ENCODE results near the gene SOS2.

SOS2 gene

DNA sequence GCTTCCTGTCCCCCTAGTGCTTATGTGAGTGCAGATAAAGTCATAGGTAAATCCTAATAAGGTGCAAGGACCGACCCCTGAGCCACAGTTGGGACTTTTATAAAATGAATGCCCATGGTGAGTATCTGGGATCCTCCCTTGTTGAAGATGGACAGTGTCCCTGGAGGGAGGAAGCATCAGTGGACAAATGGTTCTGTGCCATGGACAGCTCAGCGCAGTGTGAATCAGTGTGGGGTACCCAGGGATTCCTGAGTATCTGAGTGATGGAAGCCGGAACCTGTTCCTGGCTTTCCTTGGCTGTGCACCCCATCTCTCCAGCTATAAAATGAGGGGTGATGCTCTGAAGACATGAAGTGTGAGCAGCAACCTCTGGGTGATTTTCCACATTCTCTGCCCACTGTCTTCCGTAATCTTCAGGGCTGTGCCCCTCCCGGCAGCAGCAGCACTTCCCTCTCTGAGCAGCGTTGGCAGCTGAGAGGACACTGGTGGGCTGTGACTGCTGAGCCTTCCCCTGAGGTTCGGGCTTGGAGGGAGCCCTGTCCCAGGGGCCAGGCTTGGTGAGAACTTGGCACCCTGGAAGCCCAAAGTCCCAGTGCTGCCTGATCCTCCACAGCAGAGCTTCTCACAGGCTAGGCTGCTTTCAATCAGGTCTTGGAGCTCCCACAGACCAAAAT, 140.0 kb downstream of the SOS2 start:
- Histone ChIP-seq H3K4me1 (ENCODE audit: control insufficient read depth, low read length) (peaks cover 22% of the 10 kb centered on the region), H3K79me2 (ENCODE audit: control insufficient read depth, low read length) (no peaks in the 10 kb centered on the region), H3K9me2 (replicated peaks; ENCODE audit: control insufficient read depth, low read length) (no peaks in the 10 kb centered on the region), H3F3A (ENCODE audit: control insufficient read depth, insufficient read depth) (no peaks in the 10 kb centered on the region), H4K20me1 (ENCODE audit: control insufficient read depth, insufficient read depth, low read depth, low read length) (no peaks in the 10 kb centered on the region), H3K4me3 (ENCODE audit: low read length) (no peak overlapping the region), H3K27me3 (ENCODE audit: control insufficient read depth, low read length) (no peaks in the 10 kb centered on the region), H3K4me2 (ENCODE audit: low read length) (no peak overlapping the region), H3K36me3 (ENCODE audit: control insufficient read depth, low read length) (no peaks in the 10 kb centered on the region), H3K27ac (ENCODE audit: low read depth, low read length) (no peak overlapping the region), H3K9me3 (ENCODE audit: control insufficient read depth, insufficient read depth, low read length) (no peaks in the 10 kb centered on the region)
- TF ChIP-seq EZH2phosphoT487 (IDR thresholded peaks at IDR 0.05; ENCODE audit: borderline replicate concordance, low read length): no peak
- TF ChIP-seq, protein P1, sequence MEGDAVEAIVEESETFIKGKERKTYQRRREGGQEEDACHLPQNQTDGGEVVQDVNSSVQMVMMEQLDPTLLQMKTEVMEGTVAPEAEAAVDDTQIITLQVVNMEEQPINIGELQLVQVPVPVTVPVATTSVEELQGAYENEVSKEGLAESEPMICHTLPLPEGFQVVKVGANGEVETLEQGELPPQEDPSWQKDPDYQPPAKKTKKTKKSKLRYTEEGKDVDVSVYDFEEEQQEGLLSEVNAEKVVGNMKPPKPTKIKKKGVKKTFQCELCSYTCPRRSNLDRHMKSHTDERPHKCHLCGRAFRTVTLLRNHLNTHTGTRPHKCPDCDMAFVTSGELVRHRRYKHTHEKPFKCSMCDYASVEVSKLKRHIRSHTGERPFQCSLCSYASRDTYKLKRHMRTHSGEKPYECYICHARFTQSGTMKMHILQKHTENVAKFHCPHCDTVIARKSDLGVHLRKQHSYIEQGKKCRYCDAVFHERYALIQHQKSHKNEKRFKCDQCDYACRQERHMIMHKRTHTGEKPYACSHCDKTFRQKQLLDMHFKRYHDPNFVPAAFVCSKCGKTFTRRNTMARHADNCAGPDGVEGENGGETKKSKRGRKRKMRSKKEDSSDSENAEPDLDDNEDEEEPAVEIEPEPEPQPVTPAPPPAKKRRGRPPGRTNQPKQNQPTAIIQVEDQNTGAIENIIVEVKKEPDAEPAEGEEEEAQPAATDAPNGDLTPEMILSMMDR (IDR thresholded peaks at IDR 0.05; ENCODE audit: low read depth, low read length, poor library complexity, severe bottlenecking): no peak

DNA sequence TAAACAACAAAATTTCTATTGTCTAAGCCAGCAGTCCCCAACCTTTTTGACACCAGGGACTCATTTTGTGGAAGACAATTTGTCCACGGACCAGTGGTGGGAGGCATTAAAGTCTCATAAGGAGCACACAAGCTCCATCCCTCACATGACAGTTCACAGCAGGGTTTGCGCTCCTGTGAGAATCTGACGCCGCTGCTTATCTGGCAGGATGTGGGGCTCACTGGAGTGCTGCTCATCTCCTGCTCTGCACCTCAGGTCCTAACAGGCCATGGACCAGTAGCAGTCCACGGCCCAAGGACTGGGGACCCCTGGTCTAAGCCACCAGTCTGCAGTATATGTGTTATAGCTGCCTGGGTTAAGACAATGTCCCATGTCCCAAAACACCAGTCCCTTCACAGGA, 142.2 kb downstream of the SOS2 start:
- Histone ChIP-seq H3K9me3 (ENCODE audit: control insufficient read depth, insufficient read depth, low read length) (no peaks in the 10 kb centered on the region), H4K20me1 (ENCODE audit: control insufficient read depth, insufficient read depth, low read depth, low read length) (no peaks in the 10 kb centered on the region), H3K9me2 (replicated peaks; ENCODE audit: control insufficient read depth, low read length) (no peaks in the 10 kb centered on the region), H3K4me3 (ENCODE audit: low read length) (no peak overlapping the region), H3K27ac (ENCODE audit: low read depth, low read length) (no peak overlapping the region), H3K79me2 (ENCODE audit: control insufficient read depth, low read length) (no peaks in the 10 kb centered on the region), H3F3A (ENCODE audit: control insufficient read depth, insufficient read depth) (no peaks in the 10 kb centered on the region), H3K4me2 (ENCODE audit: low read length) (no peak overlapping the region), H3K36me3 (ENCODE audit: control insufficient read depth, low read length) (no peaks in the 10 kb centered on the region), H3K4me1 (ENCODE audit: control insufficient read depth, low read length) (peaks cover 34% of the 10 kb centered on the region), H3K27me3 (ENCODE audit: control insufficient read depth, low read length) (no peaks in the 10 kb centered on the region)
- no peak for TF ChIP-seq EZH2phosphoT487 (IDR thresholded peaks at IDR 0.05; ENCODE audit: borderline replicate concordance, low read length)
- TF ChIP-seq, protein P1 (IDR thresholded peaks at IDR 0.05; ENCODE audit: low read depth, low read length, poor library complexity, severe bottlenecking): no peak

DNA sequence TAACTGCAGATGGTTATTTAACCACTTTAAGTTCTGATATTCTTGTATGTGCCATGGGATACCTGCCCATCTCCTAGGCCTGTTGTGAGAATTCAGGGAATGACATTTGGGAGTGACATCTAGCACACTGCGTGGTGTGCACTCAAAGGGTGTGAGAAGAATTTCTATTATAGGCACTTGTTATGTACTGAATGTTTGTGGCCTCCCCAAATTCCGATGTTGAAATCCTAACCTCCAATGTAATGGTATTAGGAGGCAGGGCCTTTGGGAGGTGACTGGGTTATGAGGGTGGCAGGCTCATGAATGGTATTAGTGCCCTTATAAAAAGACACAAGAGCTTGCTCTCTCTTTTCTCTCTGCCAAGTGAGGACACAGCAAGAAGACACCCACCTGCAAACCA, 142.6 kb downstream of the SOS2 start:
- H3K79me2 ChIP-seq (ENCODE audit: control insufficient read depth, low read length): no peaks in the 10 kb centered on the region
- no peaks in the 10 kb centered on the region for H3K9me2 ChIP-seq (replicated peaks; ENCODE audit: control insufficient read depth, low read length)
- H3K27ac ChIP-seq (ENCODE audit: low read depth, low read length): no peak overlapping the region
- no peak overlapping the region for H3K4me2 ChIP-seq (ENCODE audit: low read length)
- H3K36me3 ChIP-seq (ENCODE audit: control insufficient read depth, low read length): no peaks in the 10 kb centered on the region
- H3K27me3 ChIP-seq (ENCODE audit: control insufficient read depth, low read length): no peaks in the 10 kb centered on the region
- TF ChIP-seq, protein P1 (IDR thresholded peaks at IDR 0.05; ENCODE audit: low read depth, low read length, poor library complexity, severe bottlenecking): no peak
- TF ChIP-seq EZH2phosphoT487 (IDR thresholded peaks at IDR 0.05; ENCODE audit: borderline replicate concordance, low read length): no peak
- H3K4me1 ChIP-seq (ENCODE audit: control insufficient read depth, low read length): peaks cover 38% of the 10 kb centered on the region
- H3K9me3 ChIP-seq (ENCODE audit: control insufficient read depth, insufficient read depth, low read length): no peaks in the 10 kb centered on the region
- no peak overlapping the region for H3K4me3 ChIP-seq (ENCODE audit: low read length)
- no peaks in the 10 kb centered on the region for H4K20me1 ChIP-seq (ENCODE audit: control insufficient read depth, insufficient read depth, low read depth, low read length)
- H3F3A ChIP-seq (ENCODE audit: control insufficient read depth, insufficient read depth): no peaks in the 10 kb centered on the region
